GM12865 (cell line): ENCODE results near the gene SLC22A5.

ENCODE experiments used
- DNase-seq: peaks from one replicate; pipeline ENCODE4 v3.0.0; 2010; ENCODE audit warnings: low read depth
- H3K4me3 ChIP-seq: 2 replicates; pipeline ENCODE4 v1.5.1; 2011; ENCODE audit warnings: mild to moderate bottlenecking, low read depth, low read length, control low read depth
- CTCF ChIP-seq: IDR thresholded peaks from 2 replicates; pipeline ENCODE4 v1.5.1; 2011; ENCODE audit warnings: low read length, control low read depth, low read depth, inconsistent platforms; ENCODE audit not compliant: insufficient read depth; ENCODE audit errors: missing control alignments

The SLC22A5 gene

DNA sequence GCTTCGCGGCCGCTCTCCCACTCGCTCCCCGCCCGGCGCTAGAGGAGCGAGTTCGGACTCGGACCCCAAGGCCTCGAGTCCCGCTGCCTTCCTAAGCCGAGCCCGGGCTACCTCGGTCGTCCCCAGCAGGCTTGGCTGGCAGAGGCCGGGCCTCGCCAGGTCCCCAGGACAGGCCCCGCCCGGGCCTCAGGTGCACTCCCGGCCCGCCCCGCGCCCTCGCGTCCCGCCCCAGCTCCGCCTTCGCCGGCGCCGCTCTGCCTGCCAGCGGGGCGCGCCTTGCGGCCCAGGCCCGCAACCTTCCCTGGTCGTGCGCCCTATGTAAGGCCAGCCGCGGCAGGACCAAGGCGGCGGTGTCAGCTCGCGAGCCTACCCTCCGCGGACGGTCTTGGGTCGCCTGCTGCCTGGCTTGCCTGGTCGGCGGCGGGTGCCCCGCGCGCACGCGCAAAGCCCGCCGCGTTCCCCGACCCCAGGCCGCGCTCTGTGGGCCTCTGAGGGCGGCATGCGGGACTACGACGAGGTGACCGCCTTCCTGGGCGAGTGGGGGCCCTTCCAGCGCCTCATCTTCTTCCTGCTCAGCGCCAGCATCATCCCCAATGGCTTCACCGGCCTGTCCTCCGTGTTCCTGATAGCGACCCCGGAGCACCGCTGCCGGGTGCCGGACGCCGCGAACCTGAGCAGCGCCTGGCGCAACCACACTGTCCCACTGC, at the start of gene SLC22A5:
Gene SLC22A5, plus strand, starts transcription at position 237 of the 707 bp plus-strand sequence. Its CDS starts 263 bp downstream, at position 500.
- TF ChIP-seq CTCF, result no peak
- peak within 1 kb of the TSS; percentile 43 for H3K4me3 ChIP-seq
- peak; percentile 74 for DNase-seq

- TF ChIP-seq CTCF, result no peak
- H3K4me3 ChIP-seq, result no peak overlapping the region
- DNase-seq, result no peak
Observed at GRCh38 chr5:132319975-132320374, 49.5 kb upstream of the SLC22A5 start.

DNA sequence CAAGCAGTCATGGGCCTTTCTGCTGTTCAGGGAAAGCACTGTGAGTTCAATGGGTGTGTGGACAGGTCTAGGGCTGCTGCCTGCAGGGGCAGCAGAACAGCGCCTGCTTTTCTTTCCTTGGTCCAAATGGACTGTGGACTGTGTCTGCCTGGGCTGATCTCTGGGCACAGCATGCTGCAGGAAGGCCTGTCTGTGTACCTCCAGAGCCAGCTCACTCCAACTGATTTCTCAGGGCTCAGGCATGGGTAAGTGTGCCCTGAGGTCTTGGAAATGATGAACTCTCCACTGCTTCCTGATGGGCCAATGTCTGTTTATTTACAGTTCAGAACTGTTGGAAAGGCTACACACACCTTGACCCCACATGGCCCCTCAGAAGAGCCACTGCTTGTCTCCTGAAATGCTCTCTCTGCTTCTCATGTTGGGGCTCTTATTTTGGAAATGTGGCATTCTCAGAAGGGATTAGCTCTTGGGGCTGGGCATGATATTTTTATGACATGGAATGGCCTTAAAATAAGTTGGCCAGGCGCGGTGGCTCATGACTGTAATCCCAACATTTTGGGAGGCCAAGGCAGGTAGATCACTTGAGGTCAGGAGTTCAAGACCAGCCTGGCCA, 48.3 kb upstream of the SLC22A5 start:
- no peak for DNase-seq
- H3K4me3 ChIP-seq, result no peak overlapping the region
- TF ChIP-seq CTCF, result no peak

DNA sequence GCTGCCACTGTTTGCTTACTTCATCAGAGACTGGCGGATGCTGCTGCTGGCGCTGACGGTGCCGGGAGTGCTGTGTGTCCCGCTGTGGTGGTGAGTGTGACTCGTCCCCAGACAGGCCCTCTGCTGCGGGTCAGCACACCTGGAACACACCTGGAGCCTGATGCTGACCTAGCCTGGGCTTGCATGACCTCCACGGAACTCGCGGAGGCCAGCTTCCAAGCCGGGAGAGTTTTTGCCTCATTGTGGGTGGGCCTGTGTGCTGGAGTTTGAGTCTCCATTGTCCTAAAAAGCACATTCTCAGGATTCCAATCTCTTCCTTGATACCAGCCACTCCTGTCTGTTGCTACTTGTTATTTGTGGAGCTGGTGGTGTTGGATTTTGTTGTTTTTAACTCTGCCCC, 47.2 kb upstream of the SLC22A5 start:
- TF ChIP-seq CTCF, result no peak
- DNase-seq, result no peak
- H3K4me3 ChIP-seq, result no peak overlapping the region

- no peak for DNase-seq
- H3K4me3 ChIP-seq, result no peak overlapping the region
- TF ChIP-seq CTCF, result no peak
Observed at GRCh38 chr5:132323202-132323601, 46.3 kb upstream of the SLC22A5 start.

DNA sequence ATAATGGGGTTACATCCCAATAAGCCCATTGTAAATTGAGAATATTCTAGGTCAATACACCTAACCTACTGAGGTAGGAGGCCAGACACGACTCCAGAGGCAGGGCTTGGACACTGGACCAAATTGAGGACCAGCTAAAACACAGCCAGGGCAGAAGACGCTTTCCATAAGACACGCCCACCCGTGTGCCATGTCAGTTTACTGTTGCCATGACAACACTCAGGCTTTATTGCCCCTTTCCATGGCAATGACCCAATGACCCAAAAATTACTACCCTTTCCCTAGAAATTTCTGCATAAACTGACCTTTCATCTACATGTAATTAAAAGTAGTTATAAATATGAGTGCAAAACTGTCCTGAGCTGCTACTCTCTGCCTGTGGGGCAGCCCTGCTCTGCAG, 43.8 kb upstream of the SLC22A5 start:
- DNase-seq, result no peak
- no peak overlapping the region for H3K4me3 ChIP-seq
- TF ChIP-seq CTCF, result no peak
